DOHH2 (cell line): Measurements from ENCODE around the gene ZNF460.

ENCODE experiments used
- H3F3A ChIP-seq: fragments of 200-600 bp; sonication (generic), shearing (Covaris generic); 2 replicates; pipeline ENCODE4 v1.6.0; 2016; ENCODE audit warnings: antibody characterized with exemption, mild to moderate bottlenecking; ENCODE audit not compliant: control insufficient read depth, insufficient read depth
- H3K27ac ChIP-seq: fragments of 200-600 bp; sonication (generic); 2 replicates; pipeline ENCODE4 v1.5.1; 2014; ENCODE audit warnings: low read depth, mild to moderate bottlenecking, low read length, moderate library complexity
- H3K27me3 ChIP-seq: fragments of 200-600 bp; sonication (generic); 2 replicates; pipeline ENCODE4 v1.6.1; 2014; ENCODE audit warnings: mild to moderate bottlenecking, low read length, mixed read lengths; ENCODE audit not compliant: control insufficient read depth
- H3K36me3 ChIP-seq: fragments of 200-600 bp; sonication (generic); 2 replicates; pipeline ENCODE4 v1.6.1; 2014; ENCODE audit warnings: mild to moderate bottlenecking, low read length, moderate library complexity, mixed read lengths; ENCODE audit not compliant: control insufficient read depth
- H3K4me1 ChIP-seq: fragments of 200-600 bp; sonication (generic); 2 replicates; pipeline ENCODE4 v1.6.1; 2014; ENCODE audit warnings: mild to moderate bottlenecking, low read length, mixed read lengths; ENCODE audit not compliant: control insufficient read depth
- H3K4me2 ChIP-seq: fragments of 200-600 bp; sonication (generic); 2 replicates; pipeline ENCODE4 v1.6.0; 2014; ENCODE audit warnings: mild to moderate bottlenecking, low read length, moderate library complexity
- H3K4me3 ChIP-seq: fragments of 200-600 bp; sonication (generic); 2 replicates; pipeline ENCODE4 v1.5.1; 2014; ENCODE audit warnings: mild to moderate bottlenecking, low read length, mixed read lengths
- H3K79me2 ChIP-seq: fragments of 200-600 bp; sonication (generic); 2 replicates; pipeline ENCODE4 v1.6.1; 2014; ENCODE audit warnings: mild to moderate bottlenecking, low read length, mixed read lengths; ENCODE audit not compliant: control insufficient read depth
- H3K9me2 ChIP-seq: fragments of 200-600 bp; sonication (generic); replicated peaks from 2 replicates; pipeline ENCODE4 v1.6.1; 2014; ENCODE audit warnings: mild to moderate bottlenecking, low read length, mixed read lengths; ENCODE audit not compliant: control insufficient read depth
- H3K9me3 ChIP-seq: fragments of 200-600 bp; sonication (generic); 2 replicates; pipeline ENCODE4 v1.6.1; 2014; ENCODE audit warnings: antibody characterized with exemption, low read length, mixed read lengths; ENCODE audit not compliant: control insufficient read depth, insufficient read depth
- H4K20me1 ChIP-seq: fragments of 200-600 bp; sonication (generic); 2 replicates; pipeline ENCODE4 v1.6.0; 2014; ENCODE audit warnings: low read depth, mild to moderate bottlenecking, antibody characterized with exemption, low read length, moderate library complexity; ENCODE audit not compliant: control insufficient read depth, insufficient read depth
- CTCF ChIP-seq: fragments of 200-600 bp; sonication (generic); IDR thresholded peaks from one replicate; pipeline ENCODE4 v1.5.1; 2014; ENCODE audit warnings: antibody characterized with exemption, mild to moderate bottlenecking, low read depth, low read length; ENCODE audit not compliant: poor library complexity, severe bottlenecking
- EZH2phosphoT487 ChIP-seq: fragments of 200-600 bp; sonication (generic); IDR thresholded peaks from 2 replicates; pipeline ENCODE4 v1.6.1; 2017; ENCODE audit warnings: borderline replicate concordance, mild to moderate bottlenecking, antibody characterized with exemption, low read length, moderate library complexity, mixed read lengths

ZNF460 gene

DNA sequence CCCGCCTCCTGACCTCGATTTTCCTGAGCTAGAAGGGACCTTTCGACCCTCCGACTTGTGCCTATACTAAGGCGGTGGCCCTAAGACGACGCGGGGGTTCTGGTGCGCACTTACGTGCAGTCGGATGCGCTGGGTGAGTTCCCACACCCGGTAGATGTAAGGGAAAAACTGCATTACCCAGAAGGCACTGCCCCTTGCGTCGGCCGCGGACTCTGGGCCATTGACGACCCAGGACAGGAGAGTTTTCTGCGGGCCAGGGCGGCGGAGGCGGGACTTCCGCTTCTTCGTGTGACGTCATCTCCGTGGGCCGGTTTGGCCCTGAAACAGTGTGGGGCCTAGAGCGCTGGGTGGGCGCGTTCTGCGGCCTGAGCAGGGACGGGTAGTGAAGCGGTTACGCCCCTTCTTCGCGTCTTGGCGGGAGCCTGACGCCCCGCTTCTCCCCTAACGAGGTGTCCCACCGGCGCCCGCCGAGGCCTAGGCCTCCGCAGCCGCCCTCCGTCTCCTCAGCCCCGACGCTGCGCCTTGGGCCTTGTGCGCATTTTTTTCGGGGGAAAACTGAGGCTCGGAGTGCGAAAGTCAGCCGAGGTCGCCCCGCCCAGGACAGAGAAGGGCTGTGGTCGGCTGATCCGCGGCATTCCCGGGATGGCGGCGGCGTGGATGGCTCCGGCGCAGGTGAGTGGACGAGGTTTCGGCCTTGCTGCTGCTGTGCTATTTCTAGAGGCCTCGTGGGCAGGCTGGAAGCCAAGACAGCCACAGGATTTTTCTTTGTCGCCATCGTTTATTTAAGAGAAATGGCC lies at the start of gene ZNF460:
TSS of gene ZNF460 (plus strand) at position 321 of the 797 bp plus-strand sequence. CDS start at position 643, 322 bp downstream.
- Histone ChIP-seq H3K9me2 (no peaks in the 10 kb centered on the region), H3K4me3 (peak within 1 kb of the TSS; percentile 83), H3K27me3 (no peaks in the 10 kb centered on the region), H3K9me3 (peaks cover 21% of the 10 kb centered on the region), H4K20me1 (no peaks in the 10 kb centered on the region), H3K36me3 (peaks cover 55% of the 10 kb centered on the region), H3K4me2 (peak within 1 kb of the TSS; percentile 94), H3K79me2 (peaks cover 45% of the 10 kb centered on the region), H3K4me1 (peaks cover 22% of the 10 kb centered on the region), H3K27ac (peak within 1 kb of the TSS; percentile 82), H3F3A (no peaks in the 10 kb centered on the region)
- TF ChIP-seq EZH2phosphoT487 (no peak), CTCF (no peak)

DNA sequence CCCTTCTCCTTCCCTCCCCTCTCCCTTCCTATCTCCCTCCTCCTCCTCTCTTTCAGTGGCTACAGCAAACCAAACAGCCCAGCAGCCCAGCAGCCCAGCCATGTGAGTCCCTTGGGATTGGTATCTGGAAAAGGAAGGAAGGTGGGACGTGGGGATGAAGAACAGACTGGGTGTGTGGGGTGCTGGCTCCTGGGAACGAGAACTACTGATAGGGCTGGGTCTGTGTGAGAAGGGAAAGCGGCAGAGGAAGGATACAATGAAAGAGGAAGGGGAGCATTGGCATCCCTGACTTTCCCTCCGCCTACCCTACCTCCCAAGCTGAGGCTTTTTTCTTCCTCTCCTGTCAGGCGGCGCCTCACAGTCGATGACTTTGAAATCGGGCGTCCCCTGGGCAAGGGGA lies 48.6 kb upstream of the ZNF460 start:
- TF ChIP-seq CTCF (no peak), EZH2phosphoT487 (no peak)

GRCh38 chr19:57233207-57233606 lies 47.1 kb upstream of the ZNF460 start:
- H3K27ac ChIP-seq: no peak overlapping the region
- H3K79me2 ChIP-seq: no peaks in the 10 kb centered on the region
- no peak overlapping the region for H3K4me2 ChIP-seq
- H3K9me3 ChIP-seq: peaks cover 15% of the 10 kb centered on the region; the same call in 1 of the 2 replicates
- H3K36me3 ChIP-seq: no peaks in the 10 kb centered on the region
- H3K27me3 ChIP-seq: no peaks in the 10 kb centered on the region
- TF ChIP-seq EZH2phosphoT487 (no peak), CTCF (no peak)
- no peaks in the 10 kb centered on the region for H3F3A ChIP-seq
- H3K9me2 ChIP-seq: no peaks in the 10 kb centered on the region
- H4K20me1 ChIP-seq: no peaks in the 10 kb centered on the region
- H3K4me1 ChIP-seq: no peaks in the 10 kb centered on the region
- H3K4me3 ChIP-seq: no peak overlapping the region

More for the DNA sequence above, 48.6 kb upstream of the ZNF460 start:
- Histone ChIP-seq H3F3A (no peaks in the 10 kb centered on the region), H3K4me1 (no peaks in the 10 kb centered on the region), H3K4me2 (no peak overlapping the region), H3K36me3 (no peaks in the 10 kb centered on the region), H3K27me3 (no peaks in the 10 kb centered on the region), H3K4me3 (no peak overlapping the region), H4K20me1 (no peaks in the 10 kb centered on the region), H3K27ac (no peak overlapping the region), H3K9me2 (no peaks in the 10 kb centered on the region), H3K9me3 (peaks cover 15% of the 10 kb centered on the region; the same call in 1 of the 2 replicates), H3K79me2 (no peaks in the 10 kb centered on the region)
